HG02884 (cell line): ENCODE data around the gene CCDC74B.
"Not testable (repeated sequence)": the region's sequence is repeated elsewhere in the genome, so short reads cannot be mapped to it uniquely, and the experiment has no call there.

Source experiments
- ATAC-seq: cut with Tn5 transposase; IDR thresholded peaks from one replicate; pipeline ENCODE4 v1.9.1; 2021; ENCODE audit warnings: mild to moderate bottlenecking, moderate library complexity; ENCODE audit not compliant: unreplicated experiment

The CCDC74B gene

GRCh38 chr2:130145006-130145414, at the start of gene CCDC74B:
CCDC74B (minus strand) TSS chr2:130145112; CDS start chr2:130144996, 116 bp downstream.
- peak; percentile 89 for ATAC-seq

GRCh38 chr2:130193824-130194223, 48.9 kb upstream of the CCDC74B start:
- not testable (repeated sequence) for ATAC-seq

DNA sequence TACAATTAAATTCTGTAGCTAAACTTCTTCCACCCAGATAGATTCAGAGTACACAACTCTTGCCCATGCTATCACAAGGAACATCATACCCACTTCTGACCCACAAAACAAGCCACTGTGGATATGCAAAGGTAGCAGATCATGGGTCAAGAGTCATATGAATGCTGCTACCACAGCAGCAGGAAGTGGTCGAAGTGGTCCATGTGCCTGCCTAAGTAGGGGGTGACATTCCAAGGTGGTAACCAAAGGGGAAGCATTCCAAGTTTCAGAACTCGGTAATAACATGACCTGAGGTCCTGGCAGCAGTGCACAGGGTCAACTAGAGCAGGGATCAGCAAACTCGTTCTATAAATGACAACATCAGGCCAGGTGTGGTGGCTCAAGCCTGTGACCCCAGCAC, 47.5 kb upstream of the CCDC74B start:
- ATAC-seq = not testable (repeated sequence)

GRCh38 chr2:130191319-130191718, 46.4 kb upstream of the CCDC74B start:
- ATAC-seq = not testable (repeated sequence)

DNA sequence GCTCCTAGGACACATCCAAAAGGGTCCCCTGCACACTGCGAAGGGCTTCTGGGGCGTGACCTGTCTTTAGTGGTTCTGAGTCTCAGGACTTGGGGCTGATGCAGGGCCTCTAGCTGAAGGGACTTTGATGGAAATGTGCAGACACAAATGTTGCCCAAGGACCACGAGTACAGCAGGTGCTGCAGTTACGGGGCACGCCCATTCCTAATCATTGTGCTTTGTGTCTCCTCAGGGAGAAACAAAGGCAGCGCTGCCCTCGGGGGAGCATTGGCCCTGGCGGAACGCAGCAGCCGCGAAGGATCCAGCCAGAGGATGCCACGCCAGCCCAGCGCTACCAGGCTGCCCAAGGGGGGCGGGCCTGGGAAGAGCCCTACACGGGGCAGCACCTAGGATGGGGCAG, 45.3 kb upstream of the CCDC74B start:
- no peak for ATAC-seq

DNA sequence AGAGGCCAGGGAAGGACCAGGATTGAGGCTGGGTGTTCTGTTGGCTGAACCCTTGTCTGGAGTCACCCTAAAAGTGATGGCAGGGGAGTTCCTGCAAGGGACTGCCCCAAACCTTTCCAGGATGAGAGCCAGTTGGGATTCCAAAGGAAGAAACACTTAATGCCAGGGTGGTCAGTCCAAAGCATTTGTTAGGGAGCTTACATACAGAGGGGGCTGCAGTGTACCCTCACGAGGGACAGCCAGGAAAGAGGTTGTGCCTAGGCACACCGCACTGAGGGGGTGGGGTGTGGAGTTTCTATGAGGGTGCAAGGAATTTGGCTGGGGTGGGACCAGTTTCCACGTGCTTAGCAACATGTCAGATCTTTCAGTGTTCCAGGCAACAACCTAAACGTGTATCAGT, 44.0 kb upstream of the CCDC74B start:
- ATAC-seq = not testable (repeated sequence)

DNA sequence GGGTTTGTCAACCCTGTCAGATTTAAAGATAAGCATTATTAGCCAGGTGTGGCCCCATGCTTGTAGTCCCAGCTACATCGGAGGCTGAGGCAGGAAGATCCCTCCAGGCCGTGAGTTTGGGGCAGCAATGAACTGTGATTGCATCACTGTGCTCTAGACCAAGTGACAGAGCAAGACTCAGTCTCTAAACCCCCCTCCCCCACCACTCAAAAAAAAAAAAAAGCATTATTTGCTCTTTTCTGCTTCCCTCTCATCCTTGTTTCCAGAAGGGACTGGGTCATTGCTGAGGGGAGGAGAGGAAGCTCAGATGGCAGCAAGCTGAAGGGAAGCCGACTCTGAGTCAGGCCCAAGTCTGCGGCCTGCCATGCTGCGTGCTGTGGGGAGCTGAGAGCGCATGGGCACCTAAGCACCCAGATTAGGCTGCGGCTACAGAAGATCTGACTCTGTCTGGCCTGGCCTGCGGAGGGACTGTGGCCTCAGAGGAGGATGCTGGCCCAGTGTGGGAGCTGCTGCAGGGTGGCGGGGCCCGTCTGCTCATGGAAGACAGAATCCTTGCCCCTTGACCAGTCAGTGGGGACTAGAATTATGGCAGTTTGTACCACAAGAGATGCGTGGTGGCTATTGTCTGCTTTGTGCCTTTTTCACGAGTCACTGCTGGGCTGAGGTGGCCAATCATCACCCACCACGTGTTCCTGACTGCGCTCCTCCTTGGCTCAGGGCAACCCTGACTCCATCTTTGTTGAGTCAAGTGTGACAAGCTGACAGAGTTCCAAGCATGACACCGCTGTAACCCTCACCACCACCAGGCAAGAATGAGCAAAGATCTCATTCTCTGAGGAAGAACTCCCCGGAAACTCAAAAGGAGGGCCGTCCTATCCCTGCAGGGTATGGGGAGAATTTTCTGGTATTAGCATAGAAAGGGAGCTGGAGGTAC, 43.2 kb upstream of the CCDC74B start:
- ATAC-seq = not testable (repeated sequence)

DNA sequence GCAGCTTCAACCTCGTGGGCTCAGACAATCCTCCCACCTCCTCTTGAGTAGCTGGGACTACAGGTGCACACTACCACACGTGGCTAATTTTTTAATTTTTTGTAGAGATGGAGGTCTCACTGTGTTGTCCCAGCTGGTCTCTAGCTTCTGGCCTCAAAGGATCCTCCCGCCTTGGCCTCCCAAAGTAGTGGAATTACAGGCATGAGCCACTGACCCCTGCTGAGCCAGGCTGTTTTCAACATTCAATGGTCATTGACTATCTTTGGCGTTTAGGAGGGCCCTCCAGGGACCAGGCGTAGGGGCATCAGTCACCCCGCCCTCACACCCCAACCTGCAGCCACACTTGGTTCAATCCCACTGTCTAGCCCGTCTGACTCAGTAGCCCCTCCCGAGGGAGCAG, 42.4 kb upstream of the CCDC74B start:
- no peak for ATAC-seq

- ATAC-seq = no peak
These were observed 41.5 kb upstream of the CCDC74B start for GRCh38 chr2:130186391-130186790.

DNA sequence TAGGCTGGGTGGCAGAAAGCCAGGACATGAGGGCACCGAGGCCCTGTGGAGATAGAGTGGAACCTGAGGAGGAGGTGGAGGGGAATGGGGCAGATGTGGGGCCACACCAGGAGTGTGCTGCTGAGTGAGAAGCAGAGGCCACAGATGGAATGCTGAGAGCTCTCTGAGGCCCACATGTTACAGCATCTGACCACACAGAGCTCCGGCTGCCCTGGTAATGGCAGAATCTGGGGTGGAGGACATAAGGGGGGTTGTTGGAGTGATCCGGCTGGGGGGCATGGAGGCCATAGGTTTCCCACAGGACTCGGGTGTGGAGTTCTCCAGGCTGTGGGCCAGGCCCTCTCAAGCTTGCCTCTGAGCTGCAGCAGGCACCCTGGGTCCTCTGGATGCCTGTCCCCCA, 41.0 kb upstream of the CCDC74B start:
- no peak for ATAC-seq

DNA sequence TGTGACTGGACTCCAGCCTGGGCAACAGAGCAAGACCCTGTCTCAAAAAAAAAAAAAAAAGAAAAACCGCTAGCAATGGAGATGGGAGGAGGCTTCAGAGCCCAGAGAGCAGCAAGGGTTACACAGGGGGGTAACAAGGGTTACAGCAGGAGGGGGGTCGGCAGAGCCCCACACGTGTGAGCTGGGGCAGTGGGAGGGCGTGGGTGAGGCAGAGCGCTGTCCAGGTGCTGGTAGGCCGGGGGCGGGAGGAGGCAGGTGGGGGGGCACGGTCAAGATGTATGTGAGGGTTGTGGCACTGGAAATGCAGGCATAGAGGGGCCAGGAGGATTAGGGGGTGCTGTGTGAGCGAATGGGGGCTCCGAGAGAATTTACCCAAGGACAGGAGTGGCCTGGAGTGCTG, 40.5 kb upstream of the CCDC74B start:
- ATAC-seq = no peak

DNA sequence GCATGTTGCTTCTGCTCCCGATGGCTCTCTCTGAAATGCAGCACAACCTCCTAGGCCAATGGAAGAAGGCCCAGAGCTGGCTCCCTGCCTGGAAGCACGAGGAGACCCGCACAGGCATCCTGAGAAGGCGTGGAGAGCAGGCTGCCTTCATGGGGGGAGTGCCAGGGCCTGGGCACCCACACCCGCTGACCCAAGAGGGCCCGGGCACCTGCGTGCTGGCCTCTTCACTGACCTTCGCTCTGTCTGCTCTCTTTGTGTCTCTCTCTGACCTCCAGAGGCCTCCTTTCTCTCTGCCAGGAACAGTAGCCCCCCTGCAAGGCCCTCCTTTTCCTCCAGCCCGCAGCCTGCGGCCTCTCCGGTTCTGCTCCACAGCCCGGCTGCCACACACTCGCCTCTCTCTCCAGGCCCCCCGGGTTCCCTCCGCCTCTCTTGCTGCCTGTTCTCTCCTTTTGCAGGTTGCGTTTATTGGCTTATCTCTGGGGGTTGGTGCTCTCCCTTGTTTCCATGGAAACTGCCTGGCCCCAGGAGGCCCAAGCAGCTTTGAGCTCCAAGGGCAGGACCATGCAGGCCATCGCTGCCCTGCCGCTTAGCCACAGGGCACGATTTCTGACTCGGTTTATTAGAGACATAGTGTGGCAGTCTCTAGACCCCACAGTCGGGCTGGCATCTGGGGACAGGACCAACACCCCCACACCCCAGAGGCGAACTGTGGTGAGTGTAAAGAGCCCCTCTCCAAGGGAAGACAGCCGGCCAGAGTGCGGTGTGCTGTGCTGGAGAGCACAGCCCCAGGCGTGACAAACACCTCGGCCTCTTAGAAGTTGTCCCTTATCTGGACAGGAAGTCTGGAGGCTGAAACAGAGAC, 38.8 kb upstream of the CCDC74B start:
- ATAC-seq = no peak

- ATAC-seq = not testable (repeated sequence)
These were observed 38.1 kb upstream of the CCDC74B start for GRCh38 chr2:130182826-130183511.

DNA sequence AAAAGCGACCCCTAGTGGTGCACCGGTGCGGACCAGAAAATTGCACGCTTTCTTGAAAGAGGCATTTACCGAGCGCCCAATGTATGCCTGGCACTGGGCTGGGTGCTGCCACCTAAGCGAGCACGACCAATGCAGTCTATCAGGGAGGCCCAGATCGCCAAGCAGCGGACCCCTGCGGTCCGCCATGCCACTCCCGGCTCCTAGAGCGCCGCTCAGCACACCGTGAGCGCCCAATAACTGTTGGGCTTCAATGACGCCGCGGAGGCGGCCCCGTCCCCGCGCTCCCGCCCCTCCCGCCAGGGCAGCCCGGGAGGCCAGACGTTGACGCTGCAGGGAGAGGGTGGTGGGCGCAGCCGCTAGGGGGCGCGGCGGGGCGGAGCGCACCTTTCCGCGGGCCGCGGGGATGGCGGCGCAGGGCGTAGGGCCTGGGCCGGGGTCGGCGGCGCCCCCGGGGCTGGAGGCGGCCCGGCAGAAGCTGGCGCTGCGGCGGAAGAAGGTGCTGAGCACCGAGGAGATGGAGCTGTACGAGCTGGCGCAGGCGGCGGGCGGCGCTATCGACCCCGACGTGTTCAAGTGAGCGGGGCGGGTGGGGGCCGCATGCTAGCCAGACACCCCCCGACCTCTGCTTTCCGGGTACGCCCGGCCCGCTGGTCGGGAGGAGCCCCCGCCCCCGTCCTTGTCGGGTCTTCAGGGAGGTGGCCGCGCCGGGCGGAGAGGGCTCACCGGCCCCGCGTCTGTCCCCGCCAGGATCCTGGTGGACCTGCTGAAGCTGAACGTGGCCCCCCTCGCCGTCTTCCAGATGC, 37.2 kb upstream of the CCDC74B start, which contains the start of gene MZT2B:
Gene MZT2B, plus strand, starts transcription at position 383 of the 803 bp plus-strand sequence. Its CDS starts 21 bp downstream, at position 404.
- ATAC-seq = peak; percentile 79

DNA sequence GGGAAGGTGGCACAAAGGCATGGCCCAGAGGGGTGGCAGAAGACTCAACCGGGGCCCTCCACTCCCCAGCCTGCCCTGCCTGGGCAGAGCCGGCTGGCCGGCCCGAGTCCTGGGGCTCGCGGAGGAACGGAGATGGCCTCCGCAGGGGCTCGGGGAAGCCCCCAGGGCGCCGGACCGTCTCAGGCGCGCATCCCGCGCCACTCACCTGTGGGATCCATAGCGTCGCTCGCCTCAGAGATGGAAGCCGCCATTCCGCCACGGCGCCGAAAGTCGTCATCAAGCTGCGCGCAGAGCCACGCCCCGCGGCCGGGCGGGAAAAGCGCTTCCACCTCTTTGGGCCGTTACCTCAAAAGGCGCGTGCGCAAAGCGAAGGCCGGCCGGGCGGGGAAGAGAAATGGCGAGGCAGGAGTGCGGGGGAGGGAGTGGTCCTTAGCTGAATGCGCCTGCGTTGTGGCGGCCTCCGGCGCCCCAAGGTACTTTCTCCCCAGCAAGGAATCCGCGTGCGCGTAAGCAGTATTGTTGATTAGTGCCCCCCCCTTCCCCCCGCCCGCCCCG, 36.5 kb upstream of the CCDC74B start, which contains the start of gene SMPD4:
Gene SMPD4, minus strand, starts transcription at position 278 of the 555 bp plus-strand sequence. CDS start 5,010 bp downstream, outside the sequence.
- peak; percentile 50 for ATAC-seq

DNA sequence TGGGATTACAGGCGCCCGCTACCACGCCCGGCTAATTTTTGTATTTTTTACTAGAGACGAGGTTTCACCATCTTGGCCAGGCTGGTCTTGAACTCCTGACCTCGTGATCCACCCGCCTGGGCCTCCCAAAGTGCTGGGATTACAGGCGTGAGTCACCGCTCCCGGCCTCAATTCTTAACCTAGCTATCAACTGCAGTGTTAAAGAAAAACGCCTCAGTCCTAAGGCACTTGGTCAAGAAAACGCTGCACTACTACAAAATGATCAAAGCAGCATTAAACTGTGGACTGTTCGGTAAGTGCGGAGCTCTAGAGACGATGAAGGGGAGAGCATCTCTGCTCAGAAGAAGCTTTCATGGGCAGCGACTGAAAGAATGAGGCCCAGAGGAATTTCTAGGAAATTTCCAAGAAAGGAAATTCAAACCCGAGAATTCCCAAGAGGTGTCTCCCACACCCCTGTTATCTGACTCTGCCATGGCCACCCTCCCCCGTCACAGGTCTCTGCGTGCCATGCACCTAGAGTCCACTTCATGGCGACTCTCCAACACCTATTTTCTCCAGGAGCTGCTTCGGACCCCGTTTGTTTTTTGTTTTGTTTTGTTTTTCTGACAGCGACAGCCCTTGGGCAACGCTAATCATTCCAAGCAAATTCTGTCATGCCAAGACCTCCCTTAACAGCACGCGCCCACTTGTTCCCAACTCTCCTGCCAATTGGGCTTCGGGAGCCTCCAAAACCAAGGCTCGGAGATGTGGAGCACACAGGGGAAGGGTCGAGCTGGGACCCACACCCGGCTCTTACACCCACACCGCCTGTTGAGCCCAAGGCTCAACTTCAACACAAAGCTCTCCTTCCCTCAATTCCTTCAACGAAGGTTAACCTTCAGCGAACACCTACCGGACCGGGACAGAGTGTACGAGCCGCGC, 35.8 kb upstream of the CCDC74B start:
- ATAC-seq = not testable (repeated sequence)

DNA sequence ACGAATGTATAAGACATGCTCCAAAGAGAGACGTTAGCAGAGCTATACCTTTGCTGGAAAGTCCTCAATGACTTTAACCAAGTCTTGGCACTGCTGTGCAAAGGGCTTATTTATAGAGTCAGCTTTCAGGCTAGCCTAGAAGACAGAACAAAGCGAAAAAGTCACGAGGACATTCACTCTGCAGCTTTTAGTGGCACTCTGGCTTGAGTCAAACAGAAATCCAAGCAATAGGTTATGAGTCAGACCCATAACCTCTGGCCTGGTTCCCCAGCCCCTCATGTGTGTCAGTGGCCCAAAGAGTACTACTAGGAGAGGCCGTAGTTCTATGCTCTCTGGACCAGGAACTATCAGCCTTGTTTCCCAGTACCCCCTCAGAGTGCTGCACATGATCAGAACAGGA, 30.0 kb upstream of the CCDC74B start:
- peak; percentile 80 for ATAC-seq

GRCh38 chr2:130169896-130170295, 25.0 kb upstream of the CCDC74B start:
- ATAC-seq = no peak
